Urinary bladder (tissue), 4 donors: Measurements from ENCODE around the gene MRPL52. TPM values are rescaled to one million over a fixed set of nuclear protein-coding genes. Genes with fewer than 3 reads are reported as not detected.
"Not testable (repeated sequence)": the region's sequence is repeated elsewhere in the genome, so short reads cannot be mapped to it uniquely, and the experiment has no call there.

Experiments
- DNase-seq: peaks from one replicate; pipeline ENCODE4 v3.0.0-alpha.2; 2015; ENCODE audit errors: extremely low spot score
- H3K27ac ChIP-seq: one replicate; pipeline ENCODE4 v1.5.1; 2013; ENCODE audit warnings: low read depth, mild to moderate bottlenecking, moderate library complexity
- H3K36me3 ChIP-seq: one replicate; pipeline ENCODE4 v1.6.1; 2013; ENCODE audit warnings: mild to moderate bottlenecking, moderate library complexity; ENCODE audit not compliant: insufficient read depth
- H3K4me1 ChIP-seq: one replicate; pipeline ENCODE4 v1.6.1; 2013; ENCODE audit warnings: mild to moderate bottlenecking, moderate library complexity; ENCODE audit not compliant: insufficient read depth
- H3K4me3 ChIP-seq: one replicate; pipeline ENCODE4 v1.5.1; 2013; ENCODE audit warnings: low read depth, low read length
- WGBS: extraction: QIAGEN DNeasy Blood & Tissue Kit; methylation state at CpG from one replicate; pipeline ENCODE4 v1.1.7; 2013; 5-methylcytosine and 5-hydroxymethylcytosine counted together
- polyA plus RNA-seq: library from polyadenylated mRNA; stranded (reverse); fragments of 200-250 nt; gene quantifications from one replicate; pipeline ENCODE4 v1.2.3, GENCODE V29; 2013
- total RNA-seq: library from RNA; depleted of rRNA; stranded (reverse); fragments of >200 nt; gene quantifications from one replicate; pipeline ENCODE4 v1.2.3, GENCODE V29; 2014
- donor health status: healthy with polysubstance abuse.
- donor health status: healthy.

MRPL52 gene
- total and polyA plus RNA-seq, 2 donors = 21.5 to 77.0 TPM

- WGBS = 24% methylated on average over 14 of the region's 14 CpGs
- no peaks in the 10 kb centered on the region for H3K4me1 ChIP-seq
- no peak overlapping the region for H3K4me3 ChIP-seq
- peaks cover 8% of the 10 kb centered on the region for H3K36me3 ChIP-seq
- H3K27ac ChIP-seq = peak overlapping the region; percentile 57
- DNase-seq = no peak
Measured at GRCh38 chr14:22847661-22848341, 18.1 kb downstream of the MRPL52 start.

GRCh38 chr14:22848351-22849164 lies 18.9 kb downstream of the MRPL52 start:
- Histone ChIP-seq H3K36me3 (peaks cover 4% of the 10 kb centered on the region), H3K4me1 (no peaks in the 10 kb centered on the region), H3K27ac (peak overlapping the region; percentile 91), H3K4me3 (no peak overlapping the region)
- DNase-seq = peak; percentile 84
- WGBS = 8% methylated on average over 12 of the region's 12 CpGs

DNA sequence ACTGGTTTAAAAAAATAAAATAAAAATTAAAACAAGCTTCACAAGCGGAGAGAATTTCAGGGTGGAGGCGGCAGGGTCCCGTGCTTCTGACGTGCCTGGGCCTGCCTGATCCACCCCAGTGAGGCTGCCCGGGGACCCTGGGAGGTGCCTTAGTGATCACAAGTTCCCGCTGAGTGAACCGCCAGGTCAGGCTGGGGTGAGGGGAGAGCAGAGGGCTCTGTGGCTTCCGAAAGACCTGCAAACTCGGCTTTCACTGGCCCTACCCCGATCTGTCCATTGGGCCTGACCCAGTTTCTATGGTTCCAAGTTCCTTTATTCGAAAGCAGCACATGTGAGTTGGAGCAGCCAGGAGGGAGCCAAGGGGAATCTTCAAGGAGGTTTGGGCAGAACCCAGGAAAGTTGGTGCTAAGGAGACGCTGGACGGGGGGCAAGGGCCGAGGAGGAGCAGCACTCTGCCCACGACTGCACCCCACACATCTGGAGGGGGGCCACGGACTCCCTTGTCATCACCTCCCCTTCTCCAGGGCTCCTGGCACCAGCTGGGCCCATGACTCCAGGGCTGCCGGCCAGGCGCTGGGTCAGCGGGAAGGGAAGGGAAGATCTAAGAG lies 19.6 kb downstream of the MRPL52 start:
- H3K4me3 ChIP-seq = no peak overlapping the region
- H3K4me1 ChIP-seq = no peaks in the 10 kb centered on the region
- H3K36me3 ChIP-seq = peaks cover 3% of the 10 kb centered on the region
- WGBS = 21% methylated on average over 19 of the region's 19 CpGs
- DNase-seq = no peak
- H3K27ac ChIP-seq = peak overlapping the region; percentile 91

GRCh38 chr14:22850944-22851764 lies 21.5 kb downstream of the MRPL52 start:
- 48% methylated on average over 9 of the region's 9 CpGs for WGBS
- DNase-seq = no peak
- H3K36me3 ChIP-seq = no peaks in the 10 kb centered on the region
- H3K4me3 ChIP-seq = no peak overlapping the region
- no peaks in the 10 kb centered on the region for H3K4me1 ChIP-seq
- H3K27ac ChIP-seq = peak overlapping the region; percentile 76

DNA sequence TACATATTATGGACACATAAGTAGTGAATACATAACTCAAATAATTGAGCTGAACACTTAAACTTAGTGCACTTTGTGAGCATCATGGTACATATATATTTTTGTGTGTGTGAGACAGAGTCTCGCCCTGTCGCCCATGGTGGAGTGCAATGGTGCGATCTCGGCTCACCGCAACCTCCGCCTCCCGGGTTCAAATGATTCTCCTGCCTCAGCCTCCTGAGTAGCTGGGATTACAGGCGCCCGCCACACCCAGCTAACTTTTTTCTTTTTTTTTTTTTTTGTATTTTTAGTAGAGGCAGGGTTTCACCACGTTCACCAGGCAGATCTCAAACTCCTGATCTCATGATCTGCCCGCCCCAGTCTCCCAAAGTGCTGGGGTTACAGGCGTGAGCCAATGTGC lies 22.5 kb downstream of the MRPL52 start:
- not testable (repeated sequence) for DNase-seq, H3K4me1 ChIP-seq

DNA sequence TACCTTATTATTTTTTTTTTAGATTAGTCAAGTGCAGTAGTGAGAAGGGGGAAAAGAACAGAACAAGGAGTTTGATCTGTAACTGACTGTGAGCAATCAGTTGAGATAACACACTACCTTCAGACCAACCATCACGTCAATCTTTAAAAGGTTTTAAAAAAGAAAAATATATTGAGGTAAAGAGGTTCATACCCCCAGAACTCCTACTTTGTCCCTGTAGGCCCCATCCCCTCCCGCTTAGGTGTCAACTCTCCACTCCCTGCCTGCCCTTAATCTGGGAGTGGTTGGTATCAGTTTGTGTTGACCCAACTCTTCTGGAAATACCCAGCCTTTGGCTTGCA lies 22.9 kb downstream of the MRPL52 start:
- Histone ChIP-seq H3K4me3 (no peak overlapping the region), H3K36me3 (no peaks in the 10 kb centered on the region), H3K27ac (no peak overlapping the region), H3K4me1 (no peaks in the 10 kb centered on the region)
- no peak for DNase-seq
- WGBS = 71% methylated on average over 2 of the region's 2 CpGs

More for the DNA sequence above, 22.5 kb downstream of the MRPL52 start:
- WGBS = 82% methylated on average over 12 of the region's 12 CpGs
- H3K4me3 ChIP-seq, H3K36me3 ChIP-seq, H3K27ac ChIP-seq: not testable (repeated sequence)

GRCh38 chr14:22852940-22853767 lies 23.5 kb downstream of the MRPL52 start:
- no peak for DNase-seq
- no peak overlapping the region for H3K4me3 ChIP-seq
- no peaks in the 10 kb centered on the region for H3K36me3 ChIP-seq
- H3K27ac ChIP-seq = no peak overlapping the region
- 2% methylated on average over 20 of the region's 20 CpGs for WGBS
- H3K4me1 ChIP-seq = no peaks in the 10 kb centered on the region

GRCh38 chr14:22854296-22854695 lies 24.6 kb downstream of the MRPL52 start:
- 97% methylated on average over 11 of the region's 11 CpGs for WGBS
- not testable (repeated sequence) for H3K27ac ChIP-seq, DNase-seq, H3K4me3 ChIP-seq, H3K36me3 ChIP-seq, H3K4me1 ChIP-seq

DNA sequence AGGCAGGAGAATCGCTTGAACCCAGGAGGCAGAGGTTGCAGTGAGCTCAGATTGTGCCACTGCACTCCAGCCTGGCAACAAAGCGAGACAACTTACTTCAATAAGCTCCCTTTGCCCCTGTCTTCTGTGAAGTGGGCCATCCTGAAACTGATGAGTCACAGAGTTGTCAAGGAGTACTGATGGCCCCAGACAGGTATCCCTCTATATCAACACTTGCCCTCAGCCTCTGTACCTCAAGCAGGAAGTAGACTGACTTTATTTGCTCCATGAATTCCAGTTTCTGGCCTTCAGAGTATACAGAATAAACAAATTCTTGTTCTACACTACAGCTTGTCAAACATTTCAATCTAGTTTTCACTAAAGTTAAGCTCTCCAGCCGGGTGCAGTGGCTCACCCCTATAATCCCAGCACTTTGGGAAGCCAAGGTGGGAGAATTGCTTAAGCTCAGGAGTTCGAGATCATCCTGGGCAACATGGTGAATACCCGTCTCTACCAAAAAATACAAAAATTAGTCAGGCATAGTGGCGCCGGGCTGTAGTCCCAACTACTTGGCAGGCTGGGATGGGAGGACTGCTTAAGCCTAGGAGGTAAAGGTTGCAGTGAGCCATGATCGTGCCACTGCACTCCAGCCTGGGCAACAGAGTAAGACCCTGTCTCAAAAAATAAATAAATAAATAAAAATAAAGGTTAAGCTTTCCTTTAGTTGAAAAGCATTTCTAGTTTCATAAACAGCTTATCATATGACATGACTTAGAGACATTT lies 25.5 kb downstream of the MRPL52 start:
- Histone ChIP-seq H3K36me3 (no peaks in the 10 kb centered on the region), H3K4me1 (no peaks in the 10 kb centered on the region), H3K27ac (no peak overlapping the region), H3K4me3 (no peak overlapping the region)
- no peak for DNase-seq
- 87% methylated on average over 8 of the region's 8 CpGs for WGBS

DNA sequence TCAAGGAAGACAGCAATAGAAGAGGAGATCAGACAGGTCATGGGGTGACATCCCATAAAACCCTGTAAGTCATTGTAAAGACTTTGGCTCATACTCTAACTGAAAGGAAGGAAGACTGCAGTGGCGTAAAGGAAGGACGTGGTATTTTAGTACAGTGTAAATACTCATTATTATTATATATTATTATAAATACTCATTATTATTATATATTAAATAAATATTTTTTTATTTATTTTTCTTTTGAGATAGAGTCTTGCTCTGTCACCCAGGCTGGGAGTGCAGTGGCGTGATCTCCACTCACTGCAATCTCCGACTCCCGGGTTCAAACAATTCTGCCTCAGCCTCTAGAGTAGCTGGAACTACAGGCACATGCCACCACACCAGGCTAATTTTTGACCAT lies 26.7 kb downstream of the MRPL52 start:
- no peak overlapping the region for H3K27ac ChIP-seq
- no peaks in the 10 kb centered on the region for H3K4me1 ChIP-seq
- no peaks in the 10 kb centered on the region for H3K36me3 ChIP-seq
- no peak overlapping the region for H3K4me3 ChIP-seq
- DNase-seq = no peak
- 95% methylated on average over 5 of the region's 5 CpGs for WGBS

DNA sequence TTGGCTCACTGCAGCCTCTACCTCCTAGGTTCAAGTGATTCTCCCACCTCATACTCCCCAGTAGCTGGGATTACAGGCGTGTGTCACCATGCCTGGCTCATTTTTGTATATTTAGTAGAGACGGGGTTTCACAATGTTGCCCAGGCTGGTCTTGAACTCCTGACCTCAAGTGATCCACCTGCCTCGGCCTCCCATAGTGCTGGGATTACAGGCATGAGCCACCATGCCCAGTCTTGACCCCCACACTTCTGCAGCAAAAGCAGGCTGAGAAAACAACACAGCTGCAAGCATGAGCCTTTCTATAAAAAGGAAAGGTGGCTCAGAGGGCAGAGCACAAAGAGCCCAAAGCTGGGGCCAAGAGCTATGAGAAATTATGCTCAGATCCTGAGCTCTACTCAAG lies 30.7 kb downstream of the MRPL52 start:
- not testable (repeated sequence) for H3K36me3 ChIP-seq, H3K27ac ChIP-seq, H3K4me3 ChIP-seq, DNase-seq, H3K4me1 ChIP-seq
- WGBS = 83% methylated on average over 3 of the region's 3 CpGs

- no peak overlapping the region for H3K27ac ChIP-seq
- no peak overlapping the region for H3K4me3 ChIP-seq
- no peaks in the 10 kb centered on the region for H3K36me3 ChIP-seq
- H3K4me1 ChIP-seq = no peaks in the 10 kb centered on the region
- no peak for DNase-seq
Measured at GRCh38 chr14:22861651-22862050, 32.0 kb downstream of the MRPL52 start.
